Measurements from ENCODE around the gene FILIP1. TPM values are rescaled to one million over a fixed set of nuclear protein-coding genes. Genes with fewer than 3 reads are reported as not detected.
"Not testable (repeated sequence)": the region's sequence is repeated elsewhere in the genome, so short reads cannot be mapped to it uniquely, and the experiment has no call there.

The FILIP1 gene
- total and polyA plus RNA-seq, 2 donors (not counting 1 experiment from before 2014, with no cell fraction given), result 0.33 to 2.3 TPM

DNA sequence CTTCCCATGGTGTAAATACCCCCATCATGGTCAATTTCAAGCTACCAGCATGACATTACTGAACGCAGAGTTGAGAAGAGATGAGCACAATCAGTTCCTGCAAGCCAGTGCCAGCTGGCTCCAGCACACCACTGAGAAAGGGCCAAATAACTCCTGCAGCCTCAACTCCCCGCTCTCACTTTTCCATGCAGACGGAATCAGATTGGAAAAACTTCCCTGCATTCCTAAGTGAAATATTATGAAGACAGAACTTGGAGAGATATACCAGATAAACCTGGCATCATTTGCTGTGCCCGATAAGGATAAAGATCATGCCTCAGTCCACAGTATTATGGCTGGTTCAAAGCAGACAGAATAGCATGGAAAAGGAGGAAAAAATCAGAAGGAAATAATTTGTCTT lies 56.7 kb downstream of the FILIP1 start:
- no peak overlapping the region for H2AFZ ChIP-seq (ENCODE audit: low read length)
- no peaks in the 10 kb centered on the region for H4K20me1 ChIP-seq (ENCODE audit: control insufficient read depth, extremely low read depth, insufficient read depth, low read length)
- no peaks in the 10 kb centered on the region for H3K36me3 ChIP-seq (ENCODE audit: control insufficient read depth, insufficient read depth, low read length)
- no peak for DNase-seq (ENCODE audit: low read depth in 2 of 2)
- H3K27me3 ChIP-seq (ENCODE audit: control insufficient read depth, insufficient read depth, low read length), result no peaks in the 10 kb centered on the region
- H3K27ac ChIP-seq (ENCODE audit: insufficient read depth, low read length), result peak overlapping the region; percentile 24
- no peaks in the 10 kb centered on the region for H3K9me3 ChIP-seq (ENCODE audit: control insufficient read depth, insufficient read depth, low read depth, low read length)
- H3K4me2 ChIP-seq (ENCODE audit: extremely low read depth, insufficient read depth, low read length), result peak overlapping the region; percentile 48
- no peak for TF ChIP-seq CTCF (conservative IDR thresholded peaks at IDR 0.05 in 1 of 2, IDR thresholded peaks at IDR 0.05 in 1 of 2; ENCODE audit: low read depth in 1 of 2, low read length in 2 of 2)
- TF ChIP-seq EZH2 (IDR thresholded peaks at IDR 0.05; ENCODE audit: low read length, missing control alignments), result no peak
- no peak overlapping the region for H3K9ac ChIP-seq (ENCODE audit: insufficient read depth, low read length)
- H3K79me2 ChIP-seq (ENCODE audit: control insufficient read depth, insufficient read depth, low read length), result no peaks in the 10 kb centered on the region
- H3K4me3 ChIP-seq (replicated peaks in 1 of 4; ENCODE audit: control extremely low read depth in 1 of 4, insufficient read depth in 1 of 4, low read depth in 3 of 4, low read length in 4 of 4), result no peak overlapping the region
- H3K4me1 ChIP-seq (ENCODE audit: control insufficient read depth, extremely low read depth, insufficient read depth, low read length), result peaks cover 3% of the 10 kb centered on the region

- not testable (repeated sequence) for DNase-seq (ENCODE audit: low read depth in 2 of 2); H3K79me2 ChIP-seq (ENCODE audit: control insufficient read depth, insufficient read depth, low read length); H3K4me3 ChIP-seq (replicated peaks in 1 of 4; ENCODE audit: control extremely low read depth in 1 of 4, insufficient read depth in 1 of 4, low read depth in 3 of 4, low read length in 4 of 4); H3K4me1 ChIP-seq (ENCODE audit: control insufficient read depth, extremely low read depth, insufficient read depth, low read length); H3K27me3 ChIP-seq (ENCODE audit: control insufficient read depth, insufficient read depth, low read length); H3K36me3 ChIP-seq (ENCODE audit: control insufficient read depth, insufficient read depth, low read length); H3K9ac ChIP-seq (ENCODE audit: insufficient read depth, low read length); H3K9me3 ChIP-seq (ENCODE audit: control insufficient read depth, insufficient read depth, low read depth, low read length); H3K27ac ChIP-seq (ENCODE audit: insufficient read depth, low read length); H2AFZ ChIP-seq (ENCODE audit: low read length); H4K20me1 ChIP-seq (ENCODE audit: control insufficient read depth, extremely low read depth, insufficient read depth, low read length); H3K4me2 ChIP-seq (ENCODE audit: extremely low read depth, insufficient read depth, low read length)
These were observed 60.8 kb downstream of the FILIP1 start for GRCh38 chr6:75432809-75433208.

GRCh38 chr6:75431379-75431778 lies 62.2 kb downstream of the FILIP1 start:
- H3K27ac ChIP-seq (ENCODE audit: insufficient read depth, low read length), result no peak overlapping the region
- H3K4me3 ChIP-seq (replicated peaks in 1 of 4; ENCODE audit: control extremely low read depth in 1 of 4, insufficient read depth in 1 of 4, low read depth in 3 of 4, low read length in 4 of 4), result no peak overlapping the region
- no peaks in the 10 kb centered on the region for H4K20me1 ChIP-seq (ENCODE audit: control insufficient read depth, extremely low read depth, insufficient read depth, low read length)
- H3K4me1 ChIP-seq (ENCODE audit: control insufficient read depth, extremely low read depth, insufficient read depth, low read length), result peaks cover 3% of the 10 kb centered on the region
- no peak overlapping the region for H3K9ac ChIP-seq (ENCODE audit: insufficient read depth, low read length)
- H3K4me2 ChIP-seq (ENCODE audit: extremely low read depth, insufficient read depth, low read length), result no peak overlapping the region
- no peaks in the 10 kb centered on the region for H3K36me3 ChIP-seq (ENCODE audit: control insufficient read depth, insufficient read depth, low read length)
- no peaks in the 10 kb centered on the region for H3K79me2 ChIP-seq (ENCODE audit: control insufficient read depth, insufficient read depth, low read length)
- H3K27me3 ChIP-seq (ENCODE audit: control insufficient read depth, insufficient read depth, low read length), result no peaks in the 10 kb centered on the region
- H3K9me3 ChIP-seq (ENCODE audit: control insufficient read depth, insufficient read depth, low read depth, low read length), result no peaks in the 10 kb centered on the region
- H2AFZ ChIP-seq (ENCODE audit: low read length), result no peak overlapping the region
- peak in 1 of 2 donors; percentile 54 for DNase-seq (ENCODE audit: low read depth in 2 of 2)
- no peak for TF ChIP-seq CTCF (conservative IDR thresholded peaks at IDR 0.05 in 1 of 2, IDR thresholded peaks at IDR 0.05 in 1 of 2; ENCODE audit: low read depth in 1 of 2, low read length in 2 of 2)
- TF ChIP-seq EZH2 (IDR thresholded peaks at IDR 0.05; ENCODE audit: low read length, missing control alignments), result no peak

All from fibroblast of lung (primary cell).